GM12892 (cell line): ENCODE measurements around the gene FANCD2OS. TPM values are rescaled to one million over a fixed set of nuclear protein-coding genes. Genes with fewer than 3 reads are reported as not detected.

Source experiments
- DNase-seq: peaks from one replicate; pipeline ENCODE4 v3.0.0; 2011; ENCODE audit not compliant: insufficient read length
- FAIRE-seq: peaks from 2 replicates; lab custom pipeline; 2011; peaks lifted over from hg19 to GRCh38; lab: Jason Lieb, UNC
- POLR2A ChIP-seq: IDR thresholded peaks from 2 replicates; pipeline ENCODE4 v1.6.1; 2011; ENCODE audit warnings: low read depth, low read length, control low read depth
- POLR2AphosphoS5 ChIP-seq: IDR thresholded peaks from 2 replicates; pipeline ENCODE4 v1.6.1; 2011; ENCODE audit warnings: low read depth, low read length, control low read depth
- TAF1 ChIP-seq: IDR thresholded peaks from 2 replicates; pipeline ENCODE4 v1.6.1; 2011; ENCODE audit warnings: low read depth, mild to moderate bottlenecking, control low read depth, low read length, borderline replicate concordance
- polyA plus RNA-seq: library from polyadenylated mRNA; unstranded; fragments of >200 nt; gene quantifications from one replicate; pipeline ENCODE4 v1.2.1, GENCODE V29; 2012; ENCODE audit warnings: missing spikeins, inconsistent platforms; ENCODE audit not compliant: missing spikeins

The FANCD2OS gene, protein sequence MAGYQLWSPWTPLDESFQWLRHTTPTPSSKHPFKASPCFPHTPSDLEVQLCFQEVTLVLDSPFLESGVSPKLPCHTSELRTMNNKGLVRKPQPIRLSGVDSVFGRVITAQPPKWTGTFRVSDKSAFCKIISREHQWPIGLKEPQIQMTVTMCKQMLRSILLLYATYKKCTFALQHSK
- polyA plus RNA-seq: not detected

DNA sequence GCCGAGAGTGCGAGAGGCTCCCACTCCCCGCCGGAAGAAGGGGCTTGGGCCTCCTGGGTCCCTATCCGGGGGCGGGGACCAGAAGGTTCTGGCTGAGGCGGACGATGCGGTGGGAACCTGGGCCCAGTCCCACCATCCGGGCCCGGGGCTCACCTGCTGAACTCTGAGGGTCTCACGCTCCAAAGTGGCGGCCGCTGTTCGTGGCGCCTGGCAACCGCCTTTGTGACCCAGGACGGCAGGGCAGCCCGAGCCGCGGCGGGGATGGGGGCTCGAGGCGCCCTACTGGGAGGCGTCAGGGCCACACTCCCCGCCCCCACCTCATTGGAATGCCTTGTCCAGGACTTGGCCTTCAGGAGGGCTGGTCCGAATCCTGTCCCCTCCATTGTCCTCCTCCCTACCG is at the start of gene FANCD2OS:
Gene FANCD2OS (minus strand): TSS at position 165 of the 400 bp plus-strand sequence. CDS start 3,481 bp downstream, outside the sequence.
- TF ChIP-seq POLR2A (no peak), POLR2AphosphoS5 (no peak), TAF1 (no peak)
- no peak for FAIRE-seq
- DNase-seq: peak; percentile 12

DNA sequence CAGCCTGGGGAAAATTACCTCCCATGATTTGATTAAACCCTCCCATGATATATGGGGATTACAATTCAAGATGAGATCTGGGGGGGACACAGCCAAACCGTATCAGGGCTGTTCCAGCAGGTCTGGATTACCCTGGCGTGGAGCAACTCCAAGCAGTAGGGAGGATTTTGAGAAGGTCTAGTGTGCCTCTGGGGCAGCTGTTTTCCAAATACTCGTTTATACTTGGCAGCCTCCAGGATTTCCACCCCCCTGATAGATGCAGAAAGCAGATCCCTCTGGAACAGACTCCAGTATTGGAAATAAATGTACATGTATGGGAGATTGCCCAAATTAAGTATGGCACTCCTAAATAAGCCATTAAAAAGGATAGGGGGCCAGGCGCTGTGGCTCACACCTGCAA is 49.0 kb upstream of the FANCD2OS start:
- FAIRE-seq (no peak), DNase-seq (no peak)
- TF ChIP-seq POLR2A (no peak), TAF1 (no peak), POLR2AphosphoS5 (no peak)

DNA sequence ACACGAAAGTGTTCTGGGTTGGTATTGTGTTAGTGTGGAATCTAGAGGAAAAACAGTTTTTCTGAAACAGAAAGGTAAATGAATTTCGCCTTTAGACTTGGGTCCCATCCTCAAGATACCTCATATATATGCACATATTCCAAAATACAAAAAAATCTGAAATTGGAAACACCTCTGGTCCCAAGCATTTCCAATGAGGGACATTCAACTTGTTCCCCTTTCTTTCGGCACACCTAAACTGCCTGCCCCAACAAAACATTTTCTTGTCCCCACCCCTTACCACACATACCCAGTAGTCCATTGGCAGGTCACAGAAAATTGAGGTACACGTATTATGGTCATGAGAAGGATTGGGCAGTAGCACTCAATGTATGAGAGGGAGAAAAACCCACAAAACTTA is 47.6 kb upstream of the FANCD2OS start:
- no peak for DNase-seq
- no peak for FAIRE-seq
- TF ChIP-seq TAF1 (no peak), POLR2A (no peak; the same call in 1 of the 2 replicates), POLR2AphosphoS5 (no peak)

DNA sequence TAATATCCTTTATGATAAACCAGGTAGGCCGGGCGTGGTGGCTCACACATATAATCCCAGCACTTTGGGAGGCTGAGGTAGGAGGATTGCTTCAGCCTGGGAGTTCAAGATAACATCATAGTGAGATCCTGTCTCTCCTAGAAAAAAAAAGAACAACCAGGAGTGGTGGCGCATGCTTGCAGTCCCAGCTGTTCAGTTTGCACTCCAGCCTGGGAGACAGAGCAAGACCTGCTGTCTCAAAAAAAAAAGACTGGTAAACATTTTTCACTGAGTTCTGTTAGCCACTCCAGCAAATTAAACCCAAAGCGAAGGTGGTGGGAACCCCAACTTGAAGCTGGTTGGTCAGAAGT is 47.0 kb upstream of the FANCD2OS start:
- DNase-seq (no peak), FAIRE-seq (no peak)
- TF ChIP-seq POLR2AphosphoS5: no peak
- TF ChIP-seq TAF1: no peak
- TF ChIP-seq POLR2A: no peak

DNA sequence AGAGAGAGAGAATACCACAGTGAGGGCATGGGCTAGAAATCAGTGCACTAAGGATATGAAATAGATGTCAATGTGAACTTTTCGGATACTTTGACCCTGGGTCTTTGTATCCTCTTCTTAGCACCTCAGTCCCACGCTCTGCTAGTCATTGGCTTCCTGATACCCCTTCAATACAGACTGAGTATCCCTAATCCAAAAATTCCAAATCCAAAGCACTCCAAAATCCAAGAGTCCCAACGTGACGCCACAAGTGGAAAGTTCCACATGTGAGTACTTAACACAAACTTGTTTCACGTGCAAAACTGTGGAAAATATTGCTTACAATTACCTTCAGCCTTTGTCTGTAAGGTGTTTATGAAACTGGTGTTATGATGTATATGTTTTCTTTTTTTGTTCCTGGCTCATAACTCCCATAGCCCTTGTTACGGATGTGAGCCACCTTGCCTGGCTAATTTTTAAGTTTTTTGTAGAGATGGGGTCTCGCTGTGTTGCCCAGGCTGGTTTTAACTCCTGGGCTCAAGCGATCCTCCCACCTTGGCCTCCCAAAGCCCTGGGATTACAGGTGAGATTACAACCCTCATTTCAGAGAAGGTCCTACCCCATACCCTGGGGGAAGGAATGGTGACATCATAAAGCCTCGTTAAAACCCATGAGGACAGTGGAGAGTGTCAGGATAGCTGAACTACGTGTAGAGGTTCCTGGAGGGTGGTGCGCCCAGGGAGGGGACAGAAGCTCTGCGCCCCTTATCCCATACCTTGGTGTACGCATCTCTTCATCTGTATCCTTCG is 46.5 kb upstream of the FANCD2OS start:
- TF ChIP-seq POLR2A: peak; percentile 10; the same call in 1 of the 2 replicates
- no peak; the same call in 1 of the 2 replicates for TF ChIP-seq POLR2AphosphoS5
- no peak for TF ChIP-seq TAF1
- no peak for FAIRE-seq
- DNase-seq: no peak

DNA sequence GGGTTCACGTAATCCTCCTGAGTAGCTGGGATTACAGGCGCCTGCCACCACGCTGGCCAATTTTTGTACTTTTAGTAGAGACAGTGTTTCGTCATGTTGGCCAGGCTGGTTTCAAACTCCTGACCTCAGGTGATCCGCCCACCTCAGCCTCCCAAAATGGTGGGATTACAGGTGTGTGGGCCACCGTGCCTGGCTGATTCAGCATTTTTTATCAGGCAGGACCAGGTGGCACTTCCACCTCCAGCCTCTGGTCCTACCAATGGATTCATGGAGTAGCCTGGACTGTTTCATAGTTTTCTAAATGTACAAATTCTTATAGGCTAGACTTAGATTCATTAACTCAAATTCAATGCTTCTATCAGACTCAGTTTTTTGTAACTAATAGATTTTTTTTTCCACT is 42.9 kb upstream of the FANCD2OS start:
- TF ChIP-seq POLR2AphosphoS5 (no peak), TAF1 (no peak), POLR2A (no peak)
- FAIRE-seq (no peak), DNase-seq (no peak)

DNA sequence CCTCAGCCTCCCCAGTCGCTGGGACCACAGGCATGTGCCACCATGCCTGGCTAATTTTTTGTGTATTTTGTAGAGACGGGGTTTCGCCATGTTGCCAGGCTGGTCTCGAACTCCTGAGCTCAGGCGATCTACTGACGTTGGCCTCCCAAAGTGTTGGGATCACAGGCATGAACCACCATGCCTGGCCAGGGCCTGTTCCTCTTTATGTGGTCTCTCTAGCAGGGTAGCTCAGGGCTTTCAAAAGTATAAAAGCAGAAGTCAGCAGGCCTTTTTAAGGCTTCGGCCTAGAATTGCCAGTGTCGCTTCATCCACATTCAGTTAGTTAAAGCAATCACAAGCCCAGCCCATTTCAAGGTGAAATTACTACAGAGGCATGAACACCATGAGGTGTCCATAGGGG is 41.2 kb upstream of the FANCD2OS start:
- DNase-seq: no peak
- no peak for TF ChIP-seq TAF1
- TF ChIP-seq POLR2AphosphoS5: no peak
- TF ChIP-seq POLR2A: no peak
- FAIRE-seq: no peak

DNA sequence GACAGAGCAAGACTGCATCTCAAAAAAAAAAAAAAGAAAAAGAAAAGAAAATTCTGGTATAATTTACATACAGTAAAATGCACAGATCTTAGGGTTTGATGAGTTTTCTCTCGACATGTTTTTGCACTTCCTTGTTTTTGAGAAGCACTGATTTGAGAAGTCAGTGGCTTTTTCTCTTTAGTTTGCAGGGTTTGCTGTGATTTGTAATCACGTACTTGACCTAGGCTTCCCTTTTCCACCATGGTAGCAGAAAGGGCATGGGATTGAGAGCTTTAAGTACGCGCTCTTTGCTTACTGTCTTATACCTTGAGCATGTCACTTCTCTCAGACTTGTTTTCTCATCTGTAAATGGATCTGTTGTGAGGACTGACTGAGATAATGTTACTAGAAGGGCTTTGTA is 37.6 kb upstream of the FANCD2OS start:
- no peak for DNase-seq
- no peak for FAIRE-seq
- TF ChIP-seq TAF1: no peak
- no peak for TF ChIP-seq POLR2AphosphoS5
- TF ChIP-seq POLR2A: no peak

DNA sequence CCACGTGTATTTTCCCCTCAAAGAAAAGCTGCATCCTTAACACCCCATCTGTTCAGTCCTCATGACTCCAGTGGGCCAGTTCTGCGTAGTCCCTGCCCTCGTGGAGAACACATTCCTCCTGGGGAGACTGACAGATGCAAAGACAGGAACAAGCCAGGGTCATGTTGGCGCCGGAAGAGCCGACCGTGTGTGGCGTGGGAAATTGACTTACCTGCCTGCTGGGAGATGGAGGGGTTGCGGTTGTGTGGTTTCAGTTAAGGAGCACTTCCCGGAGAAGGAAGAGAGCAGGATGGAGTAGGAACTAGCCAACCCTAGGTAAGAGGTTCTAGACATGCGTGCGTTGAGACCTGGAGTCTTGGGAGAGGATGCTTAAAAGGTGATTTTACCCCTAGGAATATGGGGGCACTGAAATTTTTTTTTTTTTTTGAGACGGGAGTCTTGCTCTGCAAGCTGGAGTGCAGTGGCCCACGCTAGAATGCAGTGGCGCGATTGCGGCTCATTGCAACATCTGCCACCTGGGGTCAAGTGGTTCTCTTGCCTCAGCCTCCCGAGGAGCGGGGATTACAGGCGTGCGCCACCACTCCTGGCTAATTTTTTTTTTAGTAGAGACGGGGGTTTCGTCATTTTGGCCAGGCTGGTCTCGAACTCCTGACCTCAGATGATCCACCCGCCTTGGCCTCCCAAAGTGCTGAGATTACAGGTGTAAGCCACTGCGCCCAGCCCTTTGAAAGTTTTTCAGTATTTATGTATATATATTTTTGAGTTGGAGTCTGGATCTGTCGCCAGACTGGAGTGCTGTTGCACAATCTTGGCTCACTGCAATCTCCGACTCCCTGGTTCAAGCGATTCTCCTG is 34.9 kb upstream of the FANCD2OS start:
- TF ChIP-seq TAF1: no peak
- TF ChIP-seq POLR2A: peak; percentile 41; the same call in 1 of the 2 replicates
- DNase-seq (no peak), FAIRE-seq (peak; percentile 14)

DNA sequence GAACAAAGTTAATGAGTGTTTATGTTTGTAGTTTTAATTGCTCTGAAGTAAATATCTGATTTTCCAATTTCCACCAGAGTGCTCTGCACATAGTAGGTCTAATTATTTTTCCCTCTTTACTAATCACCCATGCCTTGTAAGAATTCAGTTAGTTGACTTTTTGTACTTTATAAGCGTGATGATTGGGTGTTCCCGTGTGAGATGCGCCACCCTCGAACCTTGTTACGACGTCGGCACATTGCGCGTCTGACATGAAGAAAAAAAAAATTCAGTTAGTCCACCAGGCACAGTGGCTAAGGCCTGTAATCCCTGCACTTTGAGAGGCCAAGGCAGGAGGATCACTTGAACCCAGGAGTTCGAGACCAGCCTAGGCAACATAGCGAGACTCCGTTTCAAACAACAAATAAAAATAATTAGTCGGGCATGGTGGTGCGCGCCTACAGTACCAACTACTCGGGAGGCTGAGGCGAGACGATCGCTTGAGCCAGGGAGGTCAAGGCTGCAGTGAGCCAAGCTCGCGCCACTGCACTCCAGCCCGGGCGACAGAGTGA is 33.0 kb upstream of the FANCD2OS start:
- DNase-seq: no peak
- no peak for TF ChIP-seq TAF1
- no peak for TF ChIP-seq POLR2AphosphoS5
- TF ChIP-seq POLR2A: no peak
- no peak for FAIRE-seq

DNA sequence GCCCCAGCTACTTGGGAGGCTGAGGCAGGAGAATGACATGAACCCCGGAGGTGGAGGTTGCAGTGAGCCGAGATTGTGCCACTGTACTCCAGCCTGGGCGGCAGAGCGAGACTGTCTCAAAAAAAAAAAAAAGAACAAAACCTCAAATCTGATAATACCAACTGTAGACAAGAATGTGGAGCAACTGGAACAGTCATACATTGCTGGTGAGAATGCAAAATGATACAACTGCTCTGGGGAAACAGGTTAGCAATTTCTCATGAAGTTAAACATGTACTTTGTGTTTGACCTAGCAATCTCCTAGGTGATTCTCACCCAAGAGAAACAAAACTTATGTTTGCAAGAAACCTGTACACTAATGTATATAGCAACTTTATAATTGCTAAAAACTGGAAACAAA is 29.1 kb upstream of the FANCD2OS start:
- TF ChIP-seq POLR2A (no peak), TAF1 (no peak), POLR2AphosphoS5 (no peak)
- DNase-seq (no peak), FAIRE-seq (no peak)
